DND-41 (cell line): ENCODE measurements around the gene REEP5.

Experiments
- CTCF ChIP-seq: IDR thresholded peaks from 2 replicates; pipeline ENCODE4 v1.5.1; 2012; ENCODE audit warnings: borderline replicate concordance, low read length, moderate library complexity, mild to moderate bottlenecking; ENCODE audit not compliant: poor library complexity, severe bottlenecking; ENCODE audit errors: extremely low read depth
- EZH2 ChIP-seq: IDR thresholded peaks from 3 replicates; pipeline ENCODE4 v1.6.1; 2012; ENCODE audit warnings: borderline replicate concordance, low read depth, mild to moderate bottlenecking, moderate library complexity, low read length, inconsistent platforms; ENCODE audit not compliant: severe bottlenecking

GRCh38 chr5:112938286-112938685 lies 16.3 kb upstream of the REEP5 start:
- TF ChIP-seq EZH2, result no peak
- TF ChIP-seq CTCF, result no peak
